Mesothelial cell of epicardium (in vitro differentiated cells): ENCODE measurements around the gene BRI3BP. TPM values are rescaled to one million over a fixed set of nuclear protein-coding genes. Genes with fewer than 3 reads are reported as not detected.

ENCODE experiments used
- DNase-seq, 2 experiments: peaks; one replicate each; pipeline ENCODE4 v3.0.0; 2021; ENCODE audit warnings: low spot score in 2 of 2; ENCODE audit not compliant: unreplicated experiment in 2 of 2
- H3K27ac Mint-ChIP-seq: 2 replicates; pipeline ENCODE4 v1.8.0; 2021; ENCODE audit warnings: mixed read lengths
- H3K27me3 Mint-ChIP-seq: 2 replicates; pipeline ENCODE4 v1.8.0; 2021; ENCODE audit warnings: low read depth, mixed read lengths
- H3K36me3 Mint-ChIP-seq: 2 replicates; pipeline ENCODE4 v1.8.0; 2021; ENCODE audit warnings: mixed read lengths
- H3K4me1 Mint-ChIP-seq: 2 replicates; pipeline ENCODE4 v1.8.0; 2021; ENCODE audit warnings: mixed read lengths
- H3K4me3 Mint-ChIP-seq: 2 replicates; pipeline ENCODE4 v1.8.0; 2021; ENCODE audit warnings: mild to moderate bottlenecking, moderate library complexity, mixed read lengths
- H3K9me3 Mint-ChIP-seq: 2 replicates; pipeline ENCODE4 v1.8.0; 2021; ENCODE audit warnings: mixed read lengths
- CTCF ChIP-seq: fragments of 200-600 bp; sonication (generic); IDR thresholded peaks from one replicate; pipeline ENCODE4 v1.5.0; 2021; ENCODE audit warnings: antibody characterized with exemption; ENCODE audit not compliant: unreplicated experiment
- total RNA-seq: library from RNA; stranded (reverse); gene quantifications from 3 replicates; pipeline ENCODE4 v1.2.1, GENCODE V29; 2021

Gene BRI3BP, protein sequence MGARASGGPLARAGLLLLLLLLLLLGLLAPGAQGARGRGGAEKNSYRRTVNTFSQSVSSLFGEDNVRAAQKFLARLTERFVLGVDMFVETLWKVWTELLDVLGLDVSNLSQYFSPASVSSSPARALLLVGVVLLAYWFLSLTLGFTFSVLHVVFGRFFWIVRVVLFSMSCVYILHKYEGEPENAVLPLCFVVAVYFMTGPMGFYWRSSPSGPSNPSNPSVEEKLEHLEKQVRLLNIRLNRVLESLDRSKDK
- total RNA-seq = 6.9 to 7.5 TPM (median 7.2 TPM) in 3 replicates

DNA sequence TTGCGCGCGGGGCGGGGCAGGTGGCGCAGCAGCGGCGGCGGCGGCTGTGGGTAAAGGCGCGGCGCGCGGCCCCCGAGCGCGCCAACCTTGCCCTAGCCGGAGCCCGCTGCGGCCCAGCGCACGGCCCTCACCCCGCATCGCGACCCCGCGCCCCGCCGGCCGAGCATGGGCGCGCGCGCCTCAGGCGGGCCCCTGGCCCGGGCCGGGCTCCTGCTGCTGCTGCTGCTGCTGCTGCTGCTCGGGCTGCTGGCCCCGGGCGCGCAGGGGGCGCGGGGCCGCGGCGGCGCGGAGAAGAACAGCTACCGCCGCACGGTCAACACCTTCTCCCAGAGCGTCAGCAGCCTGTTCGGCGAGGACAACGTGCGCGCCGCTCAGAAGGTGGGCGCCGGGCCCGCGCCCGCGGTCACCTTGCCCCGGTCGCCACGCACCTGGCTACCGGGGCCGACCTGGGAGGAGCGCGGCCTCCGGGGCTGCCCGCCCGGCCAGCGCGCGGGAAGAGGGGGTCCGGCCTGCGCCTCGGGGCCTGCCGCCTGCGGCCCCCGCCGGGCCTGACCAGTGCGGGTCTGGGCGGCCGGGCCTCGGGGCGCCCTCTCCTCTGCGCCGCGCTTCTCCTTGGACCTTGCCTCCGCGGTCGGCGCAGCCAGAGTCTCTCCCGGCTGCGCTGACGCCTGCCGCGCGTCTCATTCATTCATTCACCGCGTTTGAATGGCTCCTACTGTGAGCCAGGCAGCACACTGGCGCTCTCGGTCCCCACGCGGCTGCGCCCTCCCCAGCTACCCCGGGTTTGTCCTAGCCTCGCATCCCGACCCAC, at the start of gene BRI3BP:
BRI3BP (plus strand) TSS at position 20 of the 811 bp plus-strand sequence; CDS start at position 166, 146 bp downstream.
- H3K36me3 Mint-ChIP-seq = no peaks in the 10 kb centered on the region
- H3K4me3 Mint-ChIP-seq = peak within 1 kb of the TSS; percentile 83
- peaks cover 19% of the 10 kb centered on the region for H3K4me1 Mint-ChIP-seq
- TF ChIP-seq CTCF = no peak
- peak in 1 of 2 experiments; percentile 48 for DNase-seq
- peaks cover 7% of the 10 kb centered on the region for H3K27me3 Mint-ChIP-seq
- H3K9me3 Mint-ChIP-seq = no peaks in the 10 kb centered on the region
- peak within 1 kb of the TSS; percentile 66 for H3K27ac Mint-ChIP-seq

- Mint-ChIP-seq H3K36me3 (peaks cover 24% of the 10 kb centered on the region), H3K4me1 (no peaks in the 10 kb centered on the region), H3K9me3 (no peaks in the 10 kb centered on the region), H3K27ac (no peak overlapping the region), H3K4me3 (no peak overlapping the region), H3K27me3 (no peaks in the 10 kb centered on the region)
- no peak for DNase-seq
- no peak for TF ChIP-seq CTCF
Measured at GRCh38 chr12:124946447-124946793, 47.0 kb upstream of the BRI3BP start.

- no peaks in the 10 kb centered on the region for H3K27me3 Mint-ChIP-seq
- no peak for DNase-seq
- no peaks in the 10 kb centered on the region for H3K4me1 Mint-ChIP-seq
- no peak overlapping the region for H3K4me3 Mint-ChIP-seq
- H3K9me3 Mint-ChIP-seq = no peaks in the 10 kb centered on the region
- peaks cover 24% of the 10 kb centered on the region for H3K36me3 Mint-ChIP-seq
- no peak overlapping the region for H3K27ac Mint-ChIP-seq
- TF ChIP-seq CTCF = no peak
Measured at GRCh38 chr12:124947013-124947412, 46.4 kb upstream of the BRI3BP start.

- H3K4me3 Mint-ChIP-seq = no peak overlapping the region
- no peak for TF ChIP-seq CTCF
- H3K27me3 Mint-ChIP-seq = no peaks in the 10 kb centered on the region
- H3K27ac Mint-ChIP-seq = no peak overlapping the region
- no peaks in the 10 kb centered on the region for H3K4me1 Mint-ChIP-seq
- peaks cover 22% of the 10 kb centered on the region for H3K36me3 Mint-ChIP-seq
- H3K9me3 Mint-ChIP-seq = no peaks in the 10 kb centered on the region
- DNase-seq = no peak
Measured at GRCh38 chr12:124947561-124948398, 45.7 kb upstream of the BRI3BP start.

- Mint-ChIP-seq H3K4me3 (no peak overlapping the region), H3K27ac (no peak overlapping the region), H3K4me1 (no peaks in the 10 kb centered on the region), H3K9me3 (no peaks in the 10 kb centered on the region), H3K36me3 (peaks cover 25% of the 10 kb centered on the region), H3K27me3 (no peaks in the 10 kb centered on the region)
- no peak for TF ChIP-seq CTCF
- DNase-seq = no peak
Measured at GRCh38 chr12:124949066-124949465, 44.4 kb upstream of the BRI3BP start.
